NT2/D1 (cell line): Measurements from ENCODE around the gene RUNX1.

Experiments
- YY1 ChIP-seq: IDR thresholded peaks from 2 replicates; pipeline ENCODE4 v1.6.1; 2011; ENCODE audit not compliant: insufficient read length, insufficient read depth
- ZNF274 ChIP-seq: IDR thresholded peaks from 2 replicates; pipeline ENCODE4 v1.6.1; 2011; ENCODE audit warnings: mild to moderate bottlenecking, low read depth, low read length

- TF ChIP-seq ZNF274 (no peak), YY1 (no peak)
Observed at GRCh38 chr21:34899760-34900159, 149.3 kb downstream of the RUNX1 start.
